B cell (primary cell): ENCODE measurements around the gene ALDH4A1.

Source experiments
- CTCF ChIP-seq: fragments of 200-600 bp; IDR thresholded peaks from one replicate; pipeline ENCODE4 v1.8.0; 2022; ENCODE audit warnings: antibody characterized with exemption, mild to moderate bottlenecking
- EZH2 ChIP-seq: IDR thresholded peaks from 2 replicates; pipeline ENCODE4 v1.6.1; 2012; ENCODE audit warnings: borderline replicate concordance, low read depth, mild to moderate bottlenecking, moderate library complexity, low read length; ENCODE audit not compliant: insufficient read depth, poor library complexity, severe bottlenecking

GRCh38 chr1:18898567-18898966 is 3.8 kb downstream of the ALDH4A1 start:
- TF ChIP-seq CTCF (no peak), EZH2 (no peak)
